PFSK-1 (cell line): ENCODE results near the gene PAOX.

Source experiments
- POLR2AphosphoS5 ChIP-seq: IDR thresholded peaks from 2 replicates; pipeline ENCODE4 v1.6.1; 2012; ENCODE audit warnings: low read depth, mild to moderate bottlenecking, control low read depth, low read length, moderate library complexity
- SIN3A ChIP-seq: IDR thresholded peaks from 2 replicates; pipeline ENCODE4 v1.6.1; 2012; ENCODE audit warnings: mild to moderate bottlenecking, low read length, moderate library complexity, borderline replicate concordance; ENCODE audit not compliant: insufficient read depth
- TAF1 ChIP-seq: IDR thresholded peaks from 2 replicates; pipeline ENCODE4 v1.6.1; 2012; ENCODE audit warnings: low read length, control low read depth, borderline replicate concordance; ENCODE audit not compliant: insufficient read depth
- TF ChIP-seq, protein P1 (sequence below), 2 experiments: IDR thresholded peaks; 2 replicates each; pipeline versions ENCODE4 v1.6.1 to v1.8.0; 2011 to 2012; ENCODE audit warnings: low read depth in 2 of 2, low read length in 2 of 2, control low read depth in 1 of 2, inconsistent platforms in 1 of 2, mild to moderate bottlenecking in 1 of 2, moderate library complexity in 1 of 2; ENCODE audit not compliant: insufficient read depth in 1 of 2

DNA sequence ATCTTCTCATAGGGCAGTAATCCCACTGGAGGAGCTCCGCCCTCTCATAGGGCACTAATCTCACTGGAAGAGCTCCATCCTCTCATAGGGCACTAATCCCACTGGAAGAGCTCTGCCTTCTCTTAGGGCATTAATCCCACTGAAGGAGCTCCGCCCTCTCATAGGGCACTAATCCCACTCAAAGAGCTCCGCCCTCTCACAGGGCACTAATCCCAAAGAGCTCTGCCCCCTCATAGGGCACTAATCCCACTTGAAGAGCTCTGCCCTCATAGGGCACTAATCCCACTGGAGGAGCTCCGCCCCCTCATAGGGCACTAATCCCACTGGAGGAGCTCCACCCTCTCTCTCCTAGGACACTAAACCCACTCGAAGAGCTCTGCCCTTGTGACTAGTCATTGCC is 17.8 kb upstream of the PAOX start:
- no peak for TF ChIP-seq POLR2AphosphoS5
- no peak for TF ChIP-seq SIN3A
- no peak for TF ChIP-seq TAF1
- TF ChIP-seq, protein P1, sequence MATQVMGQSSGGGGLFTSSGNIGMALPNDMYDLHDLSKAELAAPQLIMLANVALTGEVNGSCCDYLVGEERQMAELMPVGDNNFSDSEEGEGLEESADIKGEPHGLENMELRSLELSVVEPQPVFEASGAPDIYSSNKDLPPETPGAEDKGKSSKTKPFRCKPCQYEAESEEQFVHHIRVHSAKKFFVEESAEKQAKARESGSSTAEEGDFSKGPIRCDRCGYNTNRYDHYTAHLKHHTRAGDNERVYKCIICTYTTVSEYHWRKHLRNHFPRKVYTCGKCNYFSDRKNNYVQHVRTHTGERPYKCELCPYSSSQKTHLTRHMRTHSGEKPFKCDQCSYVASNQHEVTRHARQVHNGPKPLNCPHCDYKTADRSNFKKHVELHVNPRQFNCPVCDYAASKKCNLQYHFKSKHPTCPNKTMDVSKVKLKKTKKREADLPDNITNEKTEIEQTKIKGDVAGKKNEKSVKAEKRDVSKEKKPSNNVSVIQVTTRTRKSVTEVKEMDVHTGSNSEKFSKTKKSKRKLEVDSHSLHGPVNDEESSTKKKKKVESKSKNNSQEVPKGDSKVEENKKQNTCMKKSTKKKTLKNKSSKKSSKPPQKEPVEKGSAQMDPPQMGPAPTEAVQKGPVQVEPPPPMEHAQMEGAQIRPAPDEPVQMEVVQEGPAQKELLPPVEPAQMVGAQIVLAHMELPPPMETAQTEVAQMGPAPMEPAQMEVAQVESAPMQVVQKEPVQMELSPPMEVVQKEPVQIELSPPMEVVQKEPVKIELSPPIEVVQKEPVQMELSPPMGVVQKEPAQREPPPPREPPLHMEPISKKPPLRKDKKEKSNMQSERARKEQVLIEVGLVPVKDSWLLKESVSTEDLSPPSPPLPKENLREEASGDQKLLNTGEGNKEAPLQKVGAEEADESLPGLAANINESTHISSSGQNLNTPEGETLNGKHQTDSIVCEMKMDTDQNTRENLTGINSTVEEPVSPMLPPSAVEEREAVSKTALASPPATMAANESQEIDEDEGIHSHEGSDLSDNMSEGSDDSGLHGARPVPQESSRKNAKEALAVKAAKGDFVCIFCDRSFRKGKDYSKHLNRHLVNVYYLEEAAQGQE (IDR thresholded peaks at IDR 0.05; ENCODE audit: insufficient read depth in 1 of 2, low read depth in 2 of 2, low read length in 2 of 2), result no peak
